B cell (primary cell): Measurements from ENCODE around the gene MS4A12. TPM values are rescaled to one million over a fixed set of nuclear protein-coding genes. Genes with fewer than 3 reads are reported as not detected.

Experiments
- ATAC-seq: fragments of 200-7000 bp; cut with Tn5 transposase; one replicate; pipeline ENCODE4 v1.10.0; 2021; ENCODE audit warnings: low read depth, mild to moderate bottlenecking, moderate number of reproducible peaks, moderate library complexity
- CTCF ChIA-PET: fragments of 350-600 bp; sonication (Branson Sonifier 250); formaldehyde crosslinking; loops from one replicate; lab custom pipeline; 2021; ENCODE audit warnings: antibody characterized with exemption, inconsistent platforms; lab: Charles Lee
- POLR2A ChIA-PET: fragments of 350-600 bp; sonication (Branson Sonifier 250); formaldehyde crosslinking; loops from one replicate; lab custom pipeline; 2021; ENCODE audit warnings: antibody characterized with exemption; lab: Charles Lee
- DNase-seq: peaks from one replicate; pipeline ENCODE4 v3.0.0; 2013
- H2AFZ ChIP-seq: 2 replicates; pipeline ENCODE4 v1.6.1; 2012; ENCODE audit warnings: mild to moderate bottlenecking, low read depth, low read length; ENCODE audit not compliant: insufficient read depth, poor library complexity, severe bottlenecking
- H3K27ac ChIP-seq, 2 donors: 1 replicate in 1 of 2; 2 replicates in 1 of 2; pipeline ENCODE4 v1.5.1; 2012 to 2013; ENCODE audit warnings: low read length in 2 of 2, mild to moderate bottlenecking in 2 of 2, moderate library complexity in 1 of 2
- H3K27me3 ChIP-seq, 4 experiments: fragments of 200-600 bp in 1 of 4; sonication (generic) in 1 of 4; replicated peaks in 1 of 4; 1 replicate in 2 of 4; 2 replicates in 2 of 4; pipeline versions ENCODE4 v1.6.1 to v1.7.0; 2013 to 2016; ENCODE audit warnings: low read length in 3 of 4, mild to moderate bottlenecking in 2 of 4, mixed read lengths in 1 of 4, moderate library complexity in 1 of 4; ENCODE audit not compliant: insufficient read depth in 4 of 4, control insufficient read depth in 3 of 4; ENCODE audit errors: control extremely low read depth in 1 of 4
- H3K36me3 ChIP-seq, 2 experiments: replicated peaks in 1 of 2; 1 replicate in 1 of 2; 2 replicates in 1 of 2; pipeline versions ENCODE4 v1.6.1 to v1.7.1; 2013; ENCODE audit warnings: low read length in 1 of 2; ENCODE audit not compliant: insufficient read depth in 2 of 2, control insufficient read depth in 1 of 2; ENCODE audit errors: control extremely low read depth in 1 of 2, extremely low read depth in 1 of 2
- H3K4me1 ChIP-seq, 2 donors: fragments of 200-600 bp in 1 of 2; sonication (generic) in 1 of 2; 1 replicate in 1 of 2; 2 replicates in 1 of 2; pipeline versions ENCODE4 v1.5.1 to v1.6.1; 2013 to 2017; ENCODE audit warnings: low read length in 2 of 2; ENCODE audit not compliant: control insufficient read depth in 2 of 2, insufficient read depth in 2 of 2
- H3K4me2 ChIP-seq: replicated peaks from 2 replicates; pipeline ENCODE3; 2012; ENCODE audit warnings: mild to moderate bottlenecking, low read depth, low read length; ENCODE audit not compliant: poor library complexity, severe bottlenecking
- H3K4me3 ChIP-seq, 5 experiments: fragments of 200-600 bp in 1 of 5; sonication (generic) in 1 of 5; 1 replicate in 3 of 5; 2 replicates in 2 of 5; pipeline versions ENCODE4 v1.5.1 to v1.7.0; 2011 to 2016; ENCODE audit warnings: low read length in 4 of 5, mild to moderate bottlenecking in 4 of 5, low read depth in 2 of 5, control low read depth in 1 of 5, moderate library complexity in 1 of 5; ENCODE audit not compliant: insufficient read depth in 1 of 5; ENCODE audit errors: control extremely low read depth in 1 of 5, extremely low read depth in 1 of 5
- H3K79me2 ChIP-seq: fragments of 200-600 bp; sonication (generic); one replicate; pipeline ENCODE4 v1.6.0; 2016; ENCODE audit warnings: low read length; ENCODE audit not compliant: control insufficient read depth, insufficient read depth
- H3K9ac ChIP-seq: fragments of 200-600 bp; sonication (generic); 2 replicates; pipeline ENCODE4 v1.6.1; 2017; ENCODE audit warnings: mild to moderate bottlenecking, low read length, moderate library complexity
- H3K9me3 ChIP-seq, 3 donors: one replicate each; pipeline versions ENCODE4 v1.6.1 to v1.7.1; 2013; ENCODE audit warnings: low read length in 2 of 3; ENCODE audit not compliant: control insufficient read depth in 2 of 3, insufficient read depth in 1 of 3; ENCODE audit errors: control extremely low read depth in 1 of 3
- H4K20me1 ChIP-seq: 2 replicates; pipeline ENCODE4 v1.6.0; 2012; ENCODE audit warnings: mild to moderate bottlenecking, low read length; ENCODE audit not compliant: insufficient read depth, control insufficient read depth, poor library complexity, severe bottlenecking
- H3K27ac Mint-ChIP-seq: one replicate; pipeline ENCODE4 v1.8.0; 2021; ENCODE audit warnings: mixed read lengths
- H3K27me3 Mint-ChIP-seq: one replicate; pipeline ENCODE4 v1.8.0; 2021; ENCODE audit warnings: mixed read lengths
- H3K4me1 Mint-ChIP-seq: one replicate; pipeline ENCODE4 v1.8.0; 2021; ENCODE audit warnings: mixed read lengths
- H3K4me3 Mint-ChIP-seq: one replicate; pipeline ENCODE4 v1.8.0; 2021; ENCODE audit warnings: mixed read lengths
- H3K9me3 Mint-ChIP-seq: one replicate; pipeline ENCODE4 v1.8.0; 2022; ENCODE audit warnings: mixed read lengths; ENCODE audit not compliant: insufficient read depth
- CTCF ChIP-seq: fragments of 200-600 bp; IDR thresholded peaks from one replicate; pipeline ENCODE4 v1.8.0; 2022; ENCODE audit warnings: antibody characterized with exemption, mild to moderate bottlenecking
- WGBS: methylation state at CpG from one replicate; pipeline ENCODE4 v1.1.5; 2013; ENCODE audit warnings: missing lambda C conversion rate; ENCODE audit not compliant: insufficient coverage; 5-methylcytosine and 5-hydroxymethylcytosine counted together
- intact Hi-C: fragments of 100-400 bp; cut with micrococcal nuclease; formaldehyde crosslinking; loops from one replicate; pipeline ENCODE4 v1.10.0; 2022
- polyA plus RNA-seq: library from polyadenylated mRNA; depleted of rRNA; stranded (reverse); fragments of >200 nt; gene quantifications from 2 replicates; pipeline ENCODE4 v1.2.3, GENCODE V29; 2012
- total RNA-seq, 2 donors: library from RNA; stranded (reverse); fragments of 120-200 nt in 1 of 2; gene quantifications; 1 replicate in 1 of 2; 2 replicates in 1 of 2; pipeline versions ENCODE4 v1.2.3 to v1.2.4, GENCODE V29; 2013 to 2022

The MS4A12 gene
- total and polyA plus RNA-seq, 2 donors (not counting 1 experiment from before 2014, with no cell fraction given), result not detected

GRCh38 chr11:60544077-60544476 is 51.5 kb downstream of the MS4A12 start:
- POLR2A ChIA-PET, result no interaction called here

More at GRCh38 chr11:60544077-60544476, 51.5 kb downstream of the MS4A12 start:
- no peaks in the 10 kb centered on the region for H3K36me3 ChIP-seq
- no peaks in the 10 kb centered on the region for H3K79me2 ChIP-seq
- H4K20me1 ChIP-seq, result no peaks in the 10 kb centered on the region
- H3K4me2 ChIP-seq, result no peak overlapping the region
- Mint-ChIP-seq H3K27me3 (peaks cover 11% of the 10 kb centered on the region), H3K27ac (no peak overlapping the region), H3K4me1 (no peaks in the 10 kb centered on the region), H3K9me3 (no peaks in the 10 kb centered on the region), H3K4me3 (no peak overlapping the region)
- CTCF ChIA-PET, result no interaction called here
- DNase-seq (no peak), ATAC-seq (no peak)
- TF ChIP-seq CTCF, result no peak
- no peak overlapping the region for H3K27ac ChIP-seq
- no peak overlapping the region for H3K9ac ChIP-seq
- no peak overlapping the region for H2AFZ ChIP-seq
- peaks cover 0 to 3% (median under 1%) of the 10 kb centered on the region in 3 donors for H3K9me3 ChIP-seq
- intact Hi-C loops, result no loop called here
- H3K4me1 ChIP-seq, result no peaks in the 10 kb centered on the region
- 97% methylated on average over 3 of the region's 5 CpGs for WGBS
- H3K27me3 ChIP-seq, result no peaks in the 10 kb centered on the region
- H3K4me3 ChIP-seq, result no peak overlapping the region

Other genes starting within 250 kb of the MS4A12 start
- 0.42 TPM in 1 of 2 replicates, not detected in the other for gene MS4A4E, start 249.6 kb upstream of the MS4A12 start, total RNA-seq
- gene MS4A4E, start 249.6 kb upstream of the MS4A12 start, polyA plus RNA-seq, result 0.27 and 1.0 TPM in 2 replicates
- 0.51 and 0.99 TPM in 2 replicates for gene MS4A4A, start 212.1 kb upstream of the MS4A12 start, total RNA-seq
- gene MS4A4A, start 212.1 kb upstream of the MS4A12 start, polyA plus RNA-seq, result 0.45 and 0.72 TPM in 2 replicates
- not detected in 2 replicates for gene MS4A6E, start 165.5 kb upstream of the MS4A12 start, total RNA-seq
- not detected in 2 replicates for gene MS4A6E, start 165.5 kb upstream of the MS4A12 start, polyA plus RNA-seq
- 27.2 and 29.1 TPM in 2 replicates for gene MS4A7, start 114.2 kb upstream of the MS4A12 start, total RNA-seq
- gene MS4A7, start 114.2 kb upstream of the MS4A12 start, polyA plus RNA-seq, result 10.6 and 16.8 TPM in 2 replicates
- 3.4 and 4.9 TPM in 2 replicates for gene MS4A14, start 96.3 kb upstream of the MS4A12 start, total RNA-seq
- gene MS4A14, start 96.3 kb upstream of the MS4A12 start, polyA plus RNA-seq, result 2.7 and 5.4 TPM in 2 replicates
- gene MS4A5, start 63.2 kb upstream of the MS4A12 start, total RNA-seq, result not detected in 2 replicates
- not detected in 2 replicates for gene MS4A5, start 63.2 kb upstream of the MS4A12 start, polyA plus RNA-seq
- 1,202 and 1,215 TPM in 2 replicates for gene MS4A1, start 36.9 kb upstream of the MS4A12 start, total RNA-seq
- 5,160 and 6,008 TPM in 2 replicates for gene MS4A1, start 36.9 kb upstream of the MS4A12 start, polyA plus RNA-seq
- not detected in 2 replicates for gene MS4A13, start 22.6 kb downstream of the MS4A12 start, total RNA-seq
- not detected in 2 replicates for gene MS4A13, start 22.6 kb downstream of the MS4A12 start, polyA plus RNA-seq
- not detected in 2 replicates for gene MS4A8, start 206.8 kb downstream of the MS4A12 start, total RNA-seq
- gene MS4A8, start 206.8 kb downstream of the MS4A12 start, polyA plus RNA-seq, result not detected in 2 replicates
- gene MS4A18, start 231.9 kb downstream of the MS4A12 start, total RNA-seq, result not detected in 2 replicates
- not detected in 2 replicates for gene MS4A18, start 231.9 kb downstream of the MS4A12 start, polyA plus RNA-seq